Esophagus muscularis mucosa (tissue), 4 donors: ENCODE results near the gene SEMA6A.
"Not testable (repeated sequence)": the region's sequence is repeated elsewhere in the genome, so short reads cannot be mapped to it uniquely, and the experiment has no call there.

Experiments
- EP300 ChIP-seq: sonication (generic); formaldehyde crosslinking; IDR thresholded peaks from one replicate; pipeline ENCODE4 v1.6.1; 2017; ENCODE audit warnings: antibody characterized with exemption
- POLR2A ChIP-seq: fragments of 450-650 bp; IDR thresholded peaks from one replicate; pipeline ENCODE4 v1.6.1; 2017; ENCODE audit warnings: antibody characterized with exemption, moderate library complexity, mild to moderate bottlenecking, low read depth
- POLR2AphosphoS5 ChIP-seq, 2 donors: sonication (generic); formaldehyde crosslinking; IDR thresholded peaks; one replicate each; pipeline ENCODE4 v1.6.1; 2017; ENCODE audit warnings: antibody characterized with exemption in 2 of 2
- TF ChIP-seq, protein P1 (sequence below), 3 experiments: fragments of 200-600 bp in 2 of 3; fragments of 450-650 bp in 1 of 3; sonication (generic) in 2 of 3; IDR thresholded peaks; one replicate each; pipeline ENCODE4 v1.5.1; 2017 to 2019; ENCODE audit warnings: antibody characterized with exemption in 3 of 3, mild to moderate bottlenecking in 2 of 3, moderate library complexity in 1 of 3

DNA sequence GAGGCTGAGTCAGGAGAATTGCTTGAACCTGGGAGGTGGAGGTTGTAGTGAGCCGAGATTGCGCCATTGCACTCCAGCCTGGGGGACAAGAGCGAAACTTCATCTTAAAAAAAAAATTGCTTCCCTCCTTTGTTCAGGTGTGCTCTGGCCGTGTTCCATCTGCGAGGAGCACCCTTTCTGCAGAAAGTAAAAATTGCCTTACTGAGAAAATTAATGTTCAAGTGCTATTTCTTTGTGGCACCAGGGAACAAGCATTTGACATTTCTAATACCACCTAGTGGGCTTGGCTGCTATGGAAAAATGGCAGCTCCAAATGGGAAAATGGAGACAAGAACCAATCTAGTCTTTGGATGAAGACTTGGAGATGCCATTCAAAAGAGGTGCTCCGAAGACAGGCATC lies 29.2 kb downstream of the SEMA6A start:
- TF ChIP-seq, protein P1, sequence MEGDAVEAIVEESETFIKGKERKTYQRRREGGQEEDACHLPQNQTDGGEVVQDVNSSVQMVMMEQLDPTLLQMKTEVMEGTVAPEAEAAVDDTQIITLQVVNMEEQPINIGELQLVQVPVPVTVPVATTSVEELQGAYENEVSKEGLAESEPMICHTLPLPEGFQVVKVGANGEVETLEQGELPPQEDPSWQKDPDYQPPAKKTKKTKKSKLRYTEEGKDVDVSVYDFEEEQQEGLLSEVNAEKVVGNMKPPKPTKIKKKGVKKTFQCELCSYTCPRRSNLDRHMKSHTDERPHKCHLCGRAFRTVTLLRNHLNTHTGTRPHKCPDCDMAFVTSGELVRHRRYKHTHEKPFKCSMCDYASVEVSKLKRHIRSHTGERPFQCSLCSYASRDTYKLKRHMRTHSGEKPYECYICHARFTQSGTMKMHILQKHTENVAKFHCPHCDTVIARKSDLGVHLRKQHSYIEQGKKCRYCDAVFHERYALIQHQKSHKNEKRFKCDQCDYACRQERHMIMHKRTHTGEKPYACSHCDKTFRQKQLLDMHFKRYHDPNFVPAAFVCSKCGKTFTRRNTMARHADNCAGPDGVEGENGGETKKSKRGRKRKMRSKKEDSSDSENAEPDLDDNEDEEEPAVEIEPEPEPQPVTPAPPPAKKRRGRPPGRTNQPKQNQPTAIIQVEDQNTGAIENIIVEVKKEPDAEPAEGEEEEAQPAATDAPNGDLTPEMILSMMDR (IDR thresholded peaks at IDR 0.05) = not testable (repeated sequence)
- TF ChIP-seq POLR2A; EP300; POLR2AphosphoS5 (IDR thresholded peaks at IDR 0.05): not testable (repeated sequence)
